Right ventricle myocardium inferior (tissue), 1 donor: ENCODE data around the gene ACACB. TPM values are rescaled to one million over a fixed set of nuclear protein-coding genes. Genes with fewer than 3 reads are reported as not detected.
"Not testable (repeated sequence)": the region's sequence is repeated elsewhere in the genome, so short reads cannot be mapped to it uniquely, and the experiment has no call there.

ENCODE experiments used
- ATAC-seq: fragments of 200-7000 bp; cut with Tn5 transposase; one replicate; pipeline ENCODE4 v1.9.1; 2020; ENCODE audit warnings: mild to moderate bottlenecking, moderate library complexity
- DNase-seq: peaks from one replicate; pipeline ENCODE4 v3.0.0; 2021; ENCODE audit errors: missing footprints
- intact Hi-C: fragments of 100-400 bp; cut with DNase I; formaldehyde crosslinking; loops from one replicate; pipeline ENCODE4 v1.11.0; 2022
- total RNA-seq: library from RNA; stranded (reverse); fragmentation: NEBNext Ultra II Directional; extraction: Animal tissue kit (Norgen Biotek cat#: 25700); gene quantifications from one replicate; pipeline ENCODE4 v1.2.1, GENCODE V29; 2021
- donor health status: DM: no; HTN: yes; CAD: no; lungs with severe emphysema.

ACACB gene
- total RNA-seq, 1 donor from 2014 or later: 150 TPM

GRCh38 chr12:109130297-109131153 lies 14.1 kb downstream of the ACACB start:
- no peak for DNase-seq
- intact Hi-C loops: loop anchor here (2.0 kb wide), 1 partner anchor 14 kb away; the partner anchor contains the start of gene ACACB

GRCh38 chr12:109131154-109132050 lies 15.0 kb downstream of the ACACB start:
- ATAC-seq (peak; percentile 84), DNase-seq (peak; percentile 85)
- intact Hi-C loops: loop anchor here (2.0 kb wide), 1 partner anchor 15 kb away; the partner anchor contains the start of gene ACACB

More at GRCh38 chr12:109130297-109131153, 14.1 kb downstream of the ACACB start:
- ATAC-seq: peak; percentile 17

GRCh38 chr12:109134186-109134917 lies 18.0 kb downstream of the ACACB start:
- intact Hi-C loops: no loop called here
- no peak for DNase-seq
- peak; percentile 56 for ATAC-seq

- intact Hi-C loops: no loop called here
These were observed 20.7 kb downstream of the ACACB start for GRCh38 chr12:109137055-109137454.

DNA sequence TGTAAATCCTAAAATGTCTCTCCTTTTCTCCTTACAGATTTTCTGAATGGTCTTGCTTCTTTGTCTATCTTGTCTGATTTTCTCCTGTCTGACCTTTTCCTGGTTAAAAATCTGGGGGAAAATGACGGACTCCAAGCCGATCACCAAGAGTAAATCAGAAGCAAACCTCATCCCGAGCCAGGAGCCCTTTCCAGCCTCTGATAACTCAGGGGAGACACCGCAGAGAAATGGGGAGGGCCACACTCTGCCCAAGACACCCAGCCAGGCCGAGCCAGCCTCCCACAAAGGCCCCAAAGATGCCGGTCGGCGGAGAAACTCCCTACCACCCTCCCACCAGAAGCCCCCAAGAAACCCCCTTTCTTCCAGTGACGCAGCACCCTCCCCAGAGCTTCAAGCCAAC lies 23.0 kb downstream of the ACACB start:
- DNase-seq (no peak), ATAC-seq (peak; percentile 16)
- intact Hi-C loops: no loop called here

More at GRCh38 chr12:109137055-109137454, 20.7 kb downstream of the ACACB start:
- ATAC-seq: no peak
- no peak for DNase-seq

- intact Hi-C loops: no loop called here
- DNase-seq (no peak), ATAC-seq (peak; percentile 15)
These were observed 23.4 kb downstream of the ACACB start for GRCh38 chr12:109139791-109140190.

GRCh38 chr12:109140560-109140959 lies 24.2 kb downstream of the ACACB start:
- intact Hi-C loops: no loop called here
- no peak for DNase-seq
- peak; percentile 31 for ATAC-seq

- intact Hi-C loops: no loop called here
- ATAC-seq (no peak), DNase-seq (no peak)
These were observed 27.8 kb downstream of the ACACB start for GRCh38 chr12:109144224-109144623.

DNA sequence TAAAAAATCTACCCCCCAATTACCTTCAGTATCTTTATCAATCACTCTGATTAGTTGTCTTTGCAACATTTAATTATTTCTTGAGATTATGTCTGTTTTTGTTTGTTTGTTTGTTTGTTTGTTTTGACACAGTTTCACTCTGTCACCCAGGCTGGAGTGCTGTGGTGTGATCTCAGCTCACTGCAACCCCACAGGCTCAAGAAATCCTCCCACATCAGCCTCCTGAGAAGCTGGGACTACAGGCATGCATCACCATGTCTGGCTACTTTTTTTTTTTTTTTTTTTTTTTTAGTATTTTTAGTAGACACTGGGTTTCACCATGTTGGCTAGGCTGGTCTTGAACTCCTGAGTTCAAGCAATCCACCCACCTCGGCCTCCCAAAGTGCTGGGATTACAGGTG lies 30.7 kb downstream of the ACACB start:
- ATAC-seq, intact Hi-C loops, DNase-seq: not testable (repeated sequence)

DNA sequence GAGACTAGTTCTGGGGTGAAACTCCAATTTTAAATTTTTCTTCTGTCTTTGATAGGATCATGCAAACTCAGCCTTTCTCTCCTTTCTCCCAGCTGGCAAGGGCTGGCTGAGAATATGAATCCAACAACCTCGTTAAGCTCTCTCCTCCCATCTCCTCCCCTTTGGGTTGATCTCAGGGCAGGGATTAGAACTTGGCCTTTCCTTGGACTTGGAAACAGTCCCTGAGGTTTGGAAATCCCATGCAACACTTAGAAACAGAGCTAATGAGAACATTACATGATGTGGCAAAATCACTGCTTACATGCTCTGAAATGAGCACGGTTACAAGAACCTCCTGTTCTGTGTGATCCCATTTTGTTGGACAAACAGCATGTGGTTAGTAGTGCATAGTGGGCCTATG lies 31.6 kb downstream of the ACACB start:
- ATAC-seq (peak; percentile 93), DNase-seq (no peak)

DNA sequence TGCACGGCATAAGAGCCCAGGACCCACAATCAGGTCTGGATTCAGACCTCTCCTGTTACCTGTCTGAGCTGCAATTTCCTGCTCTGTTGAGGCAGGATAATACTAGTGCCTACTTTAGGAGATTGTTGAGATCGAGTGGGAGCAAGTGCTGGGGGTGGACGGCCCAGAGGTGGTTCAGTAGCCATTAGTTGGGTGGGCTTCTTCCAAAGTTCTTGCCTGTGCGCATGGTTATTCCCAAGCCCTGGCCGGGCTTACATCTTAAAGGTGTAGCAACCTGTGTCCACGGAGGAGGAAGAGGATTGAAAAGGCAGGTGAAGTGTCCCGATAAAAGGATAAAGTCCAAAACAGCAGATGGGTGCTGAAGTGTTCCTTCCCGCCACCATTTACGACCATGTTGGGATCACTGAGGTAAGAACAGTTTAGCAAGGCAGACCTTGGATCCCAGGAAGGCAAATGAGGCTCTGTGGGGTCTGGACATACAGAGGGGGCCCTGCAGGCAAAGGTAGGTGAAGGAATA lies 33.8 kb downstream of the ACACB start:
- ATAC-seq: no peak

More for the DNA sequence above, 31.6 kb downstream of the ACACB start:
- intact Hi-C loops: no loop called here

DNA sequence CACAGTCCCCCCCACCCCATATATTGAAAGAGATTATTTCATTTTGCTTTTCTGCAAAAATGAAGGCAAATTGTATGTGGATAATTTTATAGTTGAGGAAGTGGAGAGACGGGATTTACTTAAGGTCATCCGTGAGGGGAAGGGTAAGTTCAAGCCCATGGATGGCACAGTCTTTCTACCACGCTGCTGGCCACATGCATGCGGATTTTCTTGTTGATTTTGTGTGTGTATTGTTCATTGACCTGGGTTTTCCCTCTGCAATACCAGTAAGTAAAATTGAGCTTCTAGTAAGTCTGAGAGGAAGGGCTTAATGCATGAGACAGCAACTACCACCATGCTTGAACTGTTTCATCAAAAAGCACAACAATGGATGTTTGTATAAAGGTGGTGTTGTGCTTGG lies 35.1 kb downstream of the ACACB start:
- intact Hi-C loops: no loop called here
- DNase-seq (no peak), ATAC-seq (no peak)

More for the DNA sequence above, 33.8 kb downstream of the ACACB start:
- no peak for DNase-seq
- intact Hi-C loops: no loop called here

DNA sequence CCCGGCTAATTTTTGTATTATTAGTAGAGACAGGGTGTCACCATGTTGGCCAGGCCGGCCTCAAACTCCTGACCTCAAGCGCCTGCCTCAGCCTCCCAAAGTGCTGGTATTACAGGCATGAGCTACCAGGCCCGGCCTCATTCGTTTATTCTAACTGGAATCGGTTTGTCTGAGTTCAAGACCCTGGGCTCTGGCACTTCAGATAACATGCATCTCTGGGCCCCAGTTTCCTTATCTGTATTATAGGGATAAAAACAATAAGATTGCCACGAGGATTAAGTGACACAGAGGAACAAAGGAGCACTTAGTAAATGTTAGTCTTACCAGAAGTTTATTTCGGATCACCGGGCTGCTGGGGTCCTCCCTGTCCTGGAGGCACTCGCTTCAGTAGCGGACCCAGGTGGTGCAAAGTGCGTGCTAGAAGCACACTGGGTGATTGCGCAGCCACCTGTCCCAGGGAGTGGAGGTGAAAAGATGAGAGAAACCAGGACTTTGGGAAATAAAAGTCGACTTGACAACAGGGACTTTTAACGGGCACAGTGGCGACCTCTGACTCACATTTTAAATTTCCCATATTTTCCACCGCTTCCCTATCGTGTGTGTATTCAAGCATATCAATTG lies 37.5 kb downstream of the ACACB start:
- no peak for DNase-seq
- intact Hi-C loops: loop anchor here (2.0 kb wide), 1 partner anchor 43 kb away; no protein-coding TSS in a partner anchor
- ATAC-seq: peak; percentile 1

DNA sequence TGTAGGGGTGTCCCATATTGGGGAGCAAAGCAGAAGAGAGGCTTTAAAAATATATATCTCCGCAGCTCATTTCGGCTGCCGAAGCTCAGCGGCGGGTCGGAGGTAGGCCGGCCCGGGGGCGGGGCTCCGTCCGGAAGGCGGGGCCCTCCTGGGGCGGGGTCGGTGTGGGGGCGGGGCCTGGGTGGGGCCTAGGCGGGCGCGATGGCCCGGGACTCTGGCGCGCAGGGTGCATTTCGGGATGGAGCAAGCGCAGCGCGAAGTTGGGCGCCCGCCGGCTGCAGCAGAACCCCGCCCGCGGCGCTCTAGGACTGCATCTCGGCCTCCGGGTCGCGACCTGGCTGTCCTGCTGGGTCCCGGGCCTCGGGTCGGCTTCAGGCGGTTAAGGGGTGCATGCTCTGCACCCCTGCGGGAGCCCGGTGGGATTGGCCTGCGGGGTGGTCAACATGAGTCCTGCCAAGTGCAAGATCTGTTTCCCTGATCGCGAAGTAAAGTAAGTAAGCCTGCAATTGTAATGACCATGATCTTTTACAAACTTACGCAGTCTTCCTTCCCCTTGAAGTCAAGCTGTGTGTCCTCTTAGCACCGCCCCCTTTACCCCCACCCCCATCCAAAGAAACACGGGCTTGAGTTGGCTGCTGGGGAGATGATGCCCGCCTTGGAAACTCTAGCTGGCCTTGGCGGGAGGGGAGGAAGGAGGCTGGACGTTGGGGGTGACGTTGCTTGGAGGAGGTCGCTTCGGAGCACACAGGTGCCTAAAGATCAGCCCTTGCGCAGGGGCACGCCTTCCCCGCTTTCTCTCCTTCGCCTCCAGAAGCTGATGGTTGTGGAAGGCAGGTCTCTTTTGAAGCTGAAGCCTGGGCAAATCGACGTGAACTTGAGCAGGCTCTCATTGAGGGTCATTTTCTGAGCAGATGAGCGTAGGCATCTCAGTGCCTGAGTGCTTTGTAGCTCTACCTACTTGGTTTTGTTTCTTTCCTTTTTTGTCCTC lies 38.4 kb downstream of the ACACB start:
- DNase-seq (peak; percentile 93), ATAC-seq (peak; percentile 95)
- intact Hi-C loops: loop anchor here (2.0 kb wide), 1 partner anchor 44 kb away; no protein-coding TSS in a partner anchor

DNA sequence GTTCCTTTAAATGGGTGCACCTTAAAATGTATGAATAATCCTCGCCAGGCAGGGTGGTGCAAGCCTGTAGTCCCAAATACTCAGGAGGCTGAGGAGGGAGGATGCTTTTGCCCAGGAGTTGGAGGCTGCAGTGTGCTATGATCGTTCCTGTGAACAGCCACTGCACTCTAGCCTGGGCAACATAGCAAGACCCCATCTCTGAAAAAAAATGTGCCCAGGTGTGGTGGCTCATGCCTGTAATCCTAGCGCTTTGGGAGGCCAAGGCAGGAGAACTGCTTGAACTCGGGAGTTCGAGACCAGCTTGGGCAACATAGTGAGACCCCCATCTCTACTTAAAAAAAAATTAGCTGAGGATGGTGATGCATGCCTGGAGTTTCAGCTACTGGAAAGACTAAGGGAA lies 39.6 kb downstream of the ACACB start:
- ATAC-seq (no peak), DNase-seq (no peak)
- intact Hi-C loops: no loop called here

DNA sequence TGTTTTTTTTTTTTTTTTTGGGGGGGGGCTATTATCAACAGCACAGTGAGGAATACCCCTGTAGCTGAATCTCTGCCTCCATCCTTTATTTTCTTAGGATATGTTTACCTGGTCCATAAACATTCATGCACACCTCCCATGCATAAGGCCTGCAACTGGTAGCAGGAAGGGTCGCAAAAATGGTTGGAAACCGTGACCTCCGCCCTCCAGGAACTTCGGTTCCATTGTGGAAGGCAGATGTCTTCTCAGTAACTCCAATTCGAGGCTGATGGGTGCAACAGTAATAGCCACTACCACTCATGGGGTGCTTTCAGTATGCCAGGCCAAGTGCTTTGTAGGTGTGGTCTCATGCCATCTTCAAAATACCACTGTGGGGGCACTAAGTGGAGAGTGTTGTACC lies 40.2 kb downstream of the ACACB start:
- DNase-seq (no peak), ATAC-seq (no peak)
- intact Hi-C loops: no loop called here

- ATAC-seq (no peak), DNase-seq (no peak)
- intact Hi-C loops: no loop called here
These were observed 41.6 kb downstream of the ACACB start for GRCh38 chr12:109157986-109158385.
